Measurements from ENCODE around the gene IFITM1.
"Not testable (repeated sequence)": the region's sequence is repeated elsewhere in the genome, so short reads cannot be mapped to it uniquely, and the experiment has no call there.

The IFITM1 gene

GRCh38 chr11:299081-299891 lies 14.6 kb upstream of the IFITM1 start, which contains the start of gene IFITM5:
IFITM5 (minus strand) TSS chr11:299526; CDS start chr11:299490, 36 bp downstream.
- Histone ChIP-seq H3K9ac (ENCODE audit: low read depth, low read length) (no peak within 1 kb of the TSS), H3K27me3 (ENCODE audit: control insufficient read depth, insufficient read depth, low read length) (no peaks in the 10 kb centered on the region)

GRCh38 chr11:299951-300735 lies 13.7 kb upstream of the IFITM1 start:
- Histone ChIP-seq H3K4me1 (ENCODE audit: control insufficient read depth, insufficient read depth, low read length) (peaks cover 18% of the 10 kb centered on the region), H3K36me3 (ENCODE audit: control insufficient read depth, insufficient read depth, low read length) (peaks cover 9% of the 10 kb centered on the region), H3K9me3 (ENCODE audit: control insufficient read depth, insufficient read depth, low read length) (no peaks in the 10 kb centered on the region), H3K27me3 (ENCODE audit: control insufficient read depth, insufficient read depth, low read length) (no peaks in the 10 kb centered on the region), H3K9ac (ENCODE audit: low read depth, low read length) (no peak overlapping the region), H3K4me3 (ENCODE audit: low read depth, low read length) (no peak overlapping the region)

More at GRCh38 chr11:299081-299891, 14.6 kb upstream of the IFITM1 start, which contains the start of gene IFITM5:
- peaks cover 14% of the 10 kb centered on the region for H3K4me1 ChIP-seq (ENCODE audit: control insufficient read depth, insufficient read depth, low read length)
- peaks cover 16% of the 10 kb centered on the region for H3K36me3 ChIP-seq (ENCODE audit: control insufficient read depth, insufficient read depth, low read length)
- H3K9me3 ChIP-seq (ENCODE audit: control insufficient read depth, insufficient read depth, low read length), result no peaks in the 10 kb centered on the region
- H3K4me3 ChIP-seq (ENCODE audit: low read depth, low read length), result no peak within 1 kb of the TSS

GRCh38 chr11:303363-303762 lies 10.5 kb upstream of the IFITM1 start:
- Histone ChIP-seq H3K9me3 (ENCODE audit: control insufficient read depth, insufficient read depth, low read length) (no peaks in the 10 kb centered on the region), H3K36me3 (ENCODE audit: control insufficient read depth, insufficient read depth, low read length) (no peaks in the 10 kb centered on the region), H3K9ac (ENCODE audit: low read depth, low read length) (no peak overlapping the region), H3K27me3 (ENCODE audit: control insufficient read depth, insufficient read depth, low read length) (no peaks in the 10 kb centered on the region), H3K4me1 (ENCODE audit: control insufficient read depth, insufficient read depth, low read length) (peaks cover 36% of the 10 kb centered on the region), H3K4me3 (ENCODE audit: low read depth, low read length) (no peak overlapping the region)

GRCh38 chr11:304061-304506 lies 9.8 kb upstream of the IFITM1 start:
- H3K27me3 ChIP-seq (ENCODE audit: control insufficient read depth, insufficient read depth, low read length), result no peaks in the 10 kb centered on the region
- H3K4me3 ChIP-seq (ENCODE audit: low read depth, low read length), result no peak overlapping the region
- H3K9ac ChIP-seq (ENCODE audit: low read depth, low read length), result no peak overlapping the region
- H3K36me3 ChIP-seq (ENCODE audit: control insufficient read depth, insufficient read depth, low read length), result no peaks in the 10 kb centered on the region
- H3K4me1 ChIP-seq (ENCODE audit: control insufficient read depth, insufficient read depth, low read length), result peaks cover 36% of the 10 kb centered on the region
- no peaks in the 10 kb centered on the region for H3K9me3 ChIP-seq (ENCODE audit: control insufficient read depth, insufficient read depth, low read length)

GRCh38 chr11:304915-305843 lies 8.7 kb upstream of the IFITM1 start:
- peaks cover 40% of the 10 kb centered on the region for H3K4me1 ChIP-seq (ENCODE audit: control insufficient read depth, insufficient read depth, low read length)
- peak overlapping the region; percentile 17 for H3K9ac ChIP-seq (ENCODE audit: low read depth, low read length)

GRCh38 chr11:305844-306211 lies 8.0 kb upstream of the IFITM1 start:
- H3K9me3 ChIP-seq (ENCODE audit: control insufficient read depth, insufficient read depth, low read length), result no peaks in the 10 kb centered on the region
- no peaks in the 10 kb centered on the region for H3K36me3 ChIP-seq (ENCODE audit: control insufficient read depth, insufficient read depth, low read length)
- H3K9ac ChIP-seq (ENCODE audit: low read depth, low read length), result peak overlapping the region; percentile 17
- peak overlapping the region; percentile 1 for H3K4me3 ChIP-seq (ENCODE audit: low read depth, low read length)
- peaks cover 35% of the 10 kb centered on the region for H3K4me1 ChIP-seq (ENCODE audit: control insufficient read depth, insufficient read depth, low read length)
- no peaks in the 10 kb centered on the region for H3K27me3 ChIP-seq (ENCODE audit: control insufficient read depth, insufficient read depth, low read length)

More at GRCh38 chr11:304915-305843, 8.7 kb upstream of the IFITM1 start:
- H3K27me3 ChIP-seq (ENCODE audit: control insufficient read depth, insufficient read depth, low read length), result no peaks in the 10 kb centered on the region
- H3K4me3 ChIP-seq (ENCODE audit: low read depth, low read length), result peak overlapping the region; percentile 1
- no peaks in the 10 kb centered on the region for H3K9me3 ChIP-seq (ENCODE audit: control insufficient read depth, insufficient read depth, low read length)
- no peaks in the 10 kb centered on the region for H3K36me3 ChIP-seq (ENCODE audit: control insufficient read depth, insufficient read depth, low read length)

GRCh38 chr11:306645-307371 lies 7.0 kb upstream of the IFITM1 start:
- Histone ChIP-seq H3K4me3 (ENCODE audit: low read depth, low read length) (no peak overlapping the region), H3K9ac (ENCODE audit: low read depth, low read length) (no peak overlapping the region), H3K36me3 (ENCODE audit: control insufficient read depth, insufficient read depth, low read length) (no peaks in the 10 kb centered on the region), H3K9me3 (ENCODE audit: control insufficient read depth, insufficient read depth, low read length) (no peaks in the 10 kb centered on the region), H3K4me1 (ENCODE audit: control insufficient read depth, insufficient read depth, low read length) (peaks cover 34% of the 10 kb centered on the region), H3K27me3 (ENCODE audit: control insufficient read depth, insufficient read depth, low read length) (no peaks in the 10 kb centered on the region)

GRCh38 chr11:307766-308708 lies 5.8 kb upstream of the IFITM1 start, which contains the start of gene IFITM2:
IFITM2 (plus strand) TSS chr11:307816; CDS start chr11:308193, 377 bp downstream.
- not testable (repeated sequence) for H3K9me3 ChIP-seq (ENCODE audit: control insufficient read depth, insufficient read depth, low read length); H3K27me3 ChIP-seq (ENCODE audit: control insufficient read depth, insufficient read depth, low read length); H3K36me3 ChIP-seq (ENCODE audit: control insufficient read depth, insufficient read depth, low read length); H3K9ac ChIP-seq (ENCODE audit: low read depth, low read length)
- Histone ChIP-seq H3K4me1 (ENCODE audit: control insufficient read depth, insufficient read depth, low read length) (peaks cover 44% of the 10 kb centered on the region), H3K4me3 (ENCODE audit: low read depth, low read length) (peak within 1 kb of the TSS; percentile 59)

GRCh38 chr11:308740-309665 lies 4.8 kb upstream of the IFITM1 start:
- not testable (repeated sequence) for H3K27me3 ChIP-seq (ENCODE audit: control insufficient read depth, insufficient read depth, low read length); H3K9me3 ChIP-seq (ENCODE audit: control insufficient read depth, insufficient read depth, low read length); H3K9ac ChIP-seq (ENCODE audit: low read depth, low read length); H3K36me3 ChIP-seq (ENCODE audit: control insufficient read depth, insufficient read depth, low read length)
- Histone ChIP-seq H3K4me3 (ENCODE audit: low read depth, low read length) (peak overlapping the region; percentile 43), H3K4me1 (ENCODE audit: control insufficient read depth, insufficient read depth, low read length) (peaks cover 47% of the 10 kb centered on the region)
